SU-DHL-6 (cell line): ENCODE measurements around the gene DAPK2.

Source experiments
- H2AFZ ChIP-seq: fragments of 200-600 bp; sonication (generic); 2 replicates; pipeline ENCODE4 v1.6.1; 2014; ENCODE audit warnings: low read depth, mild to moderate bottlenecking, moderate library complexity, mixed read lengths, antibody characterized with exemption, low read length; ENCODE audit not compliant: severe bottlenecking
- H3F3A ChIP-seq: fragments of 200-600 bp; shearing (Covaris generic); 2 replicates; pipeline ENCODE4 v1.6.0; 2016; ENCODE audit warnings: antibody characterized with exemption, mild to moderate bottlenecking; ENCODE audit not compliant: insufficient read depth
- H3K27ac ChIP-seq: fragments of 200-600 bp; sonication (generic); 2 replicates; pipeline ENCODE4 v1.5.1; 2016; ENCODE audit warnings: low read depth, mild to moderate bottlenecking, low read length, moderate library complexity, mixed read lengths
- H3K27me3 ChIP-seq: fragments of 200-600 bp; sonication (generic), shearing (Covaris generic); 2 replicates; pipeline ENCODE4 v1.6.0; 2014; ENCODE audit warnings: mild to moderate bottlenecking, low read length
- H3K36me3 ChIP-seq: fragments of 200-600 bp; sonication (generic); 2 replicates; pipeline ENCODE4 v1.6.1; 2014; ENCODE audit warnings: mild to moderate bottlenecking, low read length, mixed read lengths
- H3K4me2 ChIP-seq: fragments of 300-600, 200-600 bp; shearing (Covaris generic), sonication (generic); 2 replicates; pipeline ENCODE4 v1.6.0; 2014; ENCODE audit warnings: low read length, low read depth, mild to moderate bottlenecking; ENCODE audit not compliant: poor library complexity, severe bottlenecking
- H3K4me3 ChIP-seq: fragments of 200-600 bp; sonication (generic); 2 replicates; pipeline ENCODE4 v1.5.1; 2014; ENCODE audit warnings: antibody characterized with exemption, low read length, mild to moderate bottlenecking, mixed read lengths; ENCODE audit not compliant: insufficient read depth, poor library complexity, severe bottlenecking
- H3K79me2 ChIP-seq: fragments of 200-600 bp; sonication (generic); 2 replicates; pipeline ENCODE4 v1.6.1; 2014; ENCODE audit warnings: mild to moderate bottlenecking, low read length, moderate library complexity; ENCODE audit not compliant: insufficient read depth
- H3K9ac ChIP-seq: fragments of 200-600 bp; sonication (generic); 2 replicates; pipeline ENCODE4 v1.7.0; 2014; ENCODE audit warnings: mild to moderate bottlenecking, low read length
- H3K9me2 ChIP-seq: fragments of 200-600 bp; sonication (generic); replicated peaks from 2 replicates; pipeline ENCODE4 v1.6.1; 2014; ENCODE audit warnings: low read length; ENCODE audit not compliant: insufficient read depth
- H3K9me3 ChIP-seq: fragments of 200-600 bp; sonication (generic); 2 replicates; pipeline ENCODE4 v1.6.1; 2014; ENCODE audit warnings: low read length, mixed read lengths; ENCODE audit not compliant: insufficient read depth
- H4K20me1 ChIP-seq: fragments of 200-600 bp; sonication (generic); 2 replicates; pipeline ENCODE4 v1.6.1; 2014; ENCODE audit warnings: low read depth, mild to moderate bottlenecking, antibody characterized with exemption, low read length, moderate library complexity, mixed read lengths
- EZH2phosphoT487 ChIP-seq: fragments of 200-600 bp; sonication (generic), shearing (Covaris generic); conservative IDR thresholded peaks from 2 replicates; pipeline ENCODE4 v1.6.1; 2018; ENCODE audit warnings: mild to moderate bottlenecking, antibody characterized with exemption, low read length, moderate library complexity, mixed read lengths
- TF ChIP-seq, protein P1 (sequence below): fragments of 200-600 bp; sonication (generic); IDR thresholded peaks from one replicate; pipeline ENCODE4 v1.5.1; 2017; ENCODE audit warnings: antibody characterized with exemption, mild to moderate bottlenecking, low read length, moderate library complexity; ENCODE audit not compliant: insufficient read depth, poor library complexity, severe bottlenecking

Gene DAPK2

GRCh38 chr15:64003182-64003581 is 43.1 kb downstream of the DAPK2 start:
- Histone ChIP-seq H2AFZ (no peak overlapping the region), H3K4me3 (no peak overlapping the region), H3F3A (no peaks in the 10 kb centered on the region), H3K9me2 (no peaks in the 10 kb centered on the region), H3K4me2 (no peak overlapping the region), H3K9ac (no peak overlapping the region), H3K36me3 (no peaks in the 10 kb centered on the region), H3K9me3 (no peaks in the 10 kb centered on the region), H4K20me1 (no peaks in the 10 kb centered on the region), H3K79me2 (no peaks in the 10 kb centered on the region), H3K27me3 (no peaks in the 10 kb centered on the region), H3K27ac (no peak overlapping the region)
- TF ChIP-seq EZH2phosphoT487: no peak
- TF ChIP-seq, protein P1, sequence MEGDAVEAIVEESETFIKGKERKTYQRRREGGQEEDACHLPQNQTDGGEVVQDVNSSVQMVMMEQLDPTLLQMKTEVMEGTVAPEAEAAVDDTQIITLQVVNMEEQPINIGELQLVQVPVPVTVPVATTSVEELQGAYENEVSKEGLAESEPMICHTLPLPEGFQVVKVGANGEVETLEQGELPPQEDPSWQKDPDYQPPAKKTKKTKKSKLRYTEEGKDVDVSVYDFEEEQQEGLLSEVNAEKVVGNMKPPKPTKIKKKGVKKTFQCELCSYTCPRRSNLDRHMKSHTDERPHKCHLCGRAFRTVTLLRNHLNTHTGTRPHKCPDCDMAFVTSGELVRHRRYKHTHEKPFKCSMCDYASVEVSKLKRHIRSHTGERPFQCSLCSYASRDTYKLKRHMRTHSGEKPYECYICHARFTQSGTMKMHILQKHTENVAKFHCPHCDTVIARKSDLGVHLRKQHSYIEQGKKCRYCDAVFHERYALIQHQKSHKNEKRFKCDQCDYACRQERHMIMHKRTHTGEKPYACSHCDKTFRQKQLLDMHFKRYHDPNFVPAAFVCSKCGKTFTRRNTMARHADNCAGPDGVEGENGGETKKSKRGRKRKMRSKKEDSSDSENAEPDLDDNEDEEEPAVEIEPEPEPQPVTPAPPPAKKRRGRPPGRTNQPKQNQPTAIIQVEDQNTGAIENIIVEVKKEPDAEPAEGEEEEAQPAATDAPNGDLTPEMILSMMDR: no peak

DNA sequence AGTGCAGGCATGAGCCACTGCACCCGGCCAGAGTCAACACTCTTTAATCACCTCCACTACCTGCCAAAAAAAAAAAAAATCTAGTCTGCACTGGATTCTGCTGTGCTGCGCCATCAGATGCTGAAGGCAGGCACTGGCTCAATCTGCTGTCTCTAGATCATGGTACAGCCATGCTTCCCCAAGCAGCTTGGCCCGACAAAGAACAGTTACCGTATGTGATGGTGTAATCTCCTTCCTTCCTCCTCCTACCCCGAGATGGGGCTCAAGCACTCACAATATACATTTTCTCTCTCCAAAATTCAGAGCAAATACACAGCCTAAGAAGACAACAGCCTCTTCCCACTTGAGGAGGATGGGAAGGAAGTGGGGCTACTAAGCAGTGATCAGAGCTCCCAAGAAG is 45.1 kb downstream of the DAPK2 start:
- Histone ChIP-seq H3K9me2 (no peaks in the 10 kb centered on the region), H3K36me3 (no peaks in the 10 kb centered on the region), H4K20me1 (no peaks in the 10 kb centered on the region), H3F3A (no peaks in the 10 kb centered on the region), H3K4me3 (no peak overlapping the region), H3K9me3 (no peaks in the 10 kb centered on the region), H3K27ac (no peak overlapping the region), H3K9ac (no peak overlapping the region), H2AFZ (no peak overlapping the region), H3K4me2 (no peak overlapping the region), H3K79me2 (no peaks in the 10 kb centered on the region), H3K27me3 (no peaks in the 10 kb centered on the region)
- TF ChIP-seq EZH2phosphoT487: no peak
- TF ChIP-seq, protein P1: no peak

DNA sequence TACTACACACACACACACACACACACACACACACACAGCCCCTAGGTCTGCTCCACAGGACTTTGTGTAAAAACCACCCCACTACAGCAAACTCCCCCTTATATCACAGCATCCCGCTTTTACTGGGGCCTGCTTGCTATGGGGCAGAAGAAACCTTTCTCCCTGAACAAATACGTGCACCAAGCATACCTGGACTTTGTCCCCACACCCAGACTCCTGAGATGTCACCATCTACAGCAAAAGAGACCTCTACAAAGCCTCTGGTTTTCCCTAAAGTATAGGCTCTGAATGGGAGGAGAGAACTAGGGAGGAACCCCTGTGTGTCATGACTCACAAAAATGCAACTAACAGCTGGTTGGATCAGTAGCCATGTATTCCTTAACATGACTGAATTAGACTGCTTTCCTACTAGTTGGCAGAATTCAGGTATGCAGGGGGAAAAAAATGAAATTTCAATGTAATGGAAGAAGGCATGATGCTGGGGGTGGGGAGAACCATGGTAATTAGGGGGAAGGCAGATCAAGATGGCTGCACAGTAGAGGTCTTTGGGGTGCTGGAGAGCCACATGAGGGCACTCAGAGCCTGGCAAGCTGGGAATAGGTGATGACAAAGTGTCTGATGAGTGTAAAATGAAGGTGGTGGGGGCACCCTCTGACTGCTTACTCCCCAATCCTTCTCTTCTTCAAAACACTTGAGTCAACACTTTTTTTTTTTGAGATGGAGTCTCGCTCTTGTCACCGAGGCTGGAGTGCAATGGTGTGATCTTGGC is 45.9 kb downstream of the DAPK2 start:
- TF ChIP-seq, protein P1: no peak
- no peak for TF ChIP-seq EZH2phosphoT487
- Histone ChIP-seq H3K9me3 (no peaks in the 10 kb centered on the region), H3K27ac (no peak overlapping the region), H3K9me2 (no peaks in the 10 kb centered on the region), H3K9ac (no peak overlapping the region), H3K4me2 (no peak overlapping the region), H4K20me1 (no peaks in the 10 kb centered on the region), H2AFZ (no peak overlapping the region), H3K4me3 (no peak overlapping the region), H3K36me3 (no peaks in the 10 kb centered on the region), H3K27me3 (no peaks in the 10 kb centered on the region), H3F3A (no peaks in the 10 kb centered on the region), H3K79me2 (no peaks in the 10 kb centered on the region)
